ENCODE measurements around the gene G6PD.

DNA sequence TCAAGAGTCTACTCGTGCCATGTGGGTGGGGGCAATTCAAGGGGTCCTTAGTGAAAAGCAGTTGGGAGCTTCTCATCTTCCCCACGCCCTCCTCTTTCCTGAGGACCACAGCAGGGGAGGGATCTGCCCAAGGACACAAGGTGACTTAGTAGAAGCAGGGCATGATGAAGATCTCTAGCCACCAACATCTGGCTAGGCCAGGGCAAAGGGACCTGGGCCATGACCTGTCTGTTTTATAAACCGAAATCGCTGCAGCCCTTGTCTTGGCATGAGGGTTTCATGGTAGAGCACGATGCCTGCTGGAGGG lies 5.1 kb downstream of the G6PD start:
- TF ChIP-seq, protein P1, sequence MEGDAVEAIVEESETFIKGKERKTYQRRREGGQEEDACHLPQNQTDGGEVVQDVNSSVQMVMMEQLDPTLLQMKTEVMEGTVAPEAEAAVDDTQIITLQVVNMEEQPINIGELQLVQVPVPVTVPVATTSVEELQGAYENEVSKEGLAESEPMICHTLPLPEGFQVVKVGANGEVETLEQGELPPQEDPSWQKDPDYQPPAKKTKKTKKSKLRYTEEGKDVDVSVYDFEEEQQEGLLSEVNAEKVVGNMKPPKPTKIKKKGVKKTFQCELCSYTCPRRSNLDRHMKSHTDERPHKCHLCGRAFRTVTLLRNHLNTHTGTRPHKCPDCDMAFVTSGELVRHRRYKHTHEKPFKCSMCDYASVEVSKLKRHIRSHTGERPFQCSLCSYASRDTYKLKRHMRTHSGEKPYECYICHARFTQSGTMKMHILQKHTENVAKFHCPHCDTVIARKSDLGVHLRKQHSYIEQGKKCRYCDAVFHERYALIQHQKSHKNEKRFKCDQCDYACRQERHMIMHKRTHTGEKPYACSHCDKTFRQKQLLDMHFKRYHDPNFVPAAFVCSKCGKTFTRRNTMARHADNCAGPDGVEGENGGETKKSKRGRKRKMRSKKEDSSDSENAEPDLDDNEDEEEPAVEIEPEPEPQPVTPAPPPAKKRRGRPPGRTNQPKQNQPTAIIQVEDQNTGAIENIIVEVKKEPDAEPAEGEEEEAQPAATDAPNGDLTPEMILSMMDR (IDR thresholded peaks at IDR 0.05) = no peak
- TF ChIP-seq POLR2A (IDR thresholded peaks at IDR 0.05) = no peak
- no peak for TF ChIP-seq POLR2AphosphoS5 (IDR thresholded peaks at IDR 0.05)
